HCT116 (cell line): ENCODE results near the gene LRBA. TPM values are rescaled to one million over a fixed set of nuclear protein-coding genes. Genes with fewer than 3 reads are reported as not detected.

Source experiments
- ATAC-seq: fragments of 200-7000 bp; cut with Tn5 transposase; 2 replicates; pipeline ENCODE4 v1.9.1; 2020; ENCODE audit warnings: mild to moderate bottlenecking, moderate library complexity
- BruUV-seq: library from RNA; stranded (reverse); fragments of 400-500 nt; replicated peaks from 2 replicates; lab custom pipeline; 2021; lab: Mats Ljungman, UMichigan
- CTCF ChIA-PET: fragments of 300-600 bp; sonication (Branson Sonifier 250); formaldehyde crosslinking; loops from one replicate; lab custom pipeline; 2021; ENCODE audit warnings: antibody characterized with exemption; lab: Charles Lee
- POLR2A ChIA-PET: fragments of 300-600, 350-600 bp; sonication (Branson Sonifier 250); formaldehyde crosslinking; loops from one replicate; lab custom pipeline; 2021; ENCODE audit warnings: antibody characterized with exemption; lab: Charles Lee
- RAD21 ChIA-PET, 2 experiments: fragments of 300-600 bp; sonication (Branson Sonifier 250); formaldehyde crosslinking; loops; one replicate each; lab custom pipeline; 2023; ENCODE audit warnings: low total read pairs in 2 of 2; ENCODE audit not compliant: uncharacterized antibody in 2 of 2, unreplicated experiment in 2 of 2, low non-redundant PET in 1 of 2; lab: Charles Lee
- DNase-seq: peaks from one replicate; pipeline ENCODE4 v3.0.0-alpha.2; 2010; ENCODE audit warnings: low read depth, low spot score
- H2AFZ ChIP-seq: fragments of 200-600 bp; shearing (Covaris generic), sonication (generic); 2 replicates; pipeline ENCODE4 v1.6.1; 2017; ENCODE audit warnings: low read depth, mixed run types, mixed read lengths, antibody characterized with exemption, low read length; ENCODE audit not compliant: poor library complexity, severe bottlenecking
- H3K27ac ChIP-seq: 2 replicates; pipeline ENCODE4 v1.5.1; 2012; ENCODE audit warnings: low read depth, low read length
- H3K27me3 ChIP-seq: fragments of 200-600 bp; sonication (generic); 2 replicates; pipeline ENCODE4 v1.6.1; 2016; ENCODE audit warnings: mixed run types, low read length, mixed read lengths; ENCODE audit not compliant: insufficient read depth
- H3K36me3 ChIP-seq, 2 experiments: fragments of 200-500 bp in 1 of 2; fragments of 200-600 bp in 1 of 2; sonication (Bioruptor generic) in 1 of 2; sonication (generic) in 1 of 2; 2 replicates each; pipeline versions ENCODE4 v1.5.1 to v1.6.1; 2014 to 2016; ENCODE audit warnings: low read length in 2 of 2, inconsistent platforms in 1 of 2, mixed read lengths in 1 of 2, mixed run types in 1 of 2; ENCODE audit not compliant: insufficient read depth in 2 of 2, control insufficient read depth in 1 of 2
- H3K4me1 ChIP-seq, 2 experiments: fragments of 200-600 bp in 1 of 2; sonication (generic) in 1 of 2; 2 replicates each; pipeline versions ENCODE4 v1.5.1 to v1.6.1; 2012 to 2017; ENCODE audit warnings: low read length in 2 of 2, inconsistent platforms in 1 of 2, mild to moderate bottlenecking in 1 of 2, mixed read lengths in 1 of 2, mixed run types in 1 of 2, moderate library complexity in 1 of 2; ENCODE audit not compliant: insufficient read depth in 2 of 2, control insufficient read depth in 1 of 2
- H3K4me2 ChIP-seq: fragments of 200-600 bp; sonication (generic); 2 replicates; pipeline ENCODE4 v1.6.1; 2017; ENCODE audit warnings: mixed run types, low read length, mixed read lengths
- H3K4me3 ChIP-seq, 2 experiments: fragments of 200-600 bp in 1 of 2; sonication (generic) in 1 of 2; replicated peaks in 1 of 2; 2 replicates each; pipeline ENCODE4 v1.5.1; 2011 to 2016; ENCODE audit warnings: low read length in 2 of 2, control low read depth in 1 of 2, low read depth in 1 of 2, mild to moderate bottlenecking in 1 of 2, mixed read lengths in 1 of 2, mixed run types in 1 of 2
- H3K79me2 ChIP-seq: fragments of 200-600 bp; sonication (generic); 2 replicates; pipeline ENCODE4 v1.6.1; 2017; ENCODE audit warnings: mild to moderate bottlenecking, mixed run types, low read length, moderate library complexity, mixed read lengths; ENCODE audit not compliant: insufficient read depth
- H3K9ac ChIP-seq: fragments of 200-600 bp; sonication (generic); 2 replicates; pipeline ENCODE4 v1.6.1; 2016; ENCODE audit warnings: low read length, mixed read lengths
- H3K9me2 ChIP-seq: fragments of 200-600 bp; sonication (generic), shearing (Covaris generic); 2 replicates; pipeline ENCODE4 v1.6.1; 2017; ENCODE audit warnings: mixed run types, mild to moderate bottlenecking, moderate library complexity; ENCODE audit not compliant: insufficient read depth
- H3K9me3 ChIP-seq, 2 experiments: fragments of 200-500 bp in 1 of 2; fragments of 200-600 bp in 1 of 2; sonication (Bioruptor generic) in 1 of 2; sonication (generic) in 1 of 2; 2 replicates each; pipeline ENCODE4 v1.6.1; 2014 to 2017; ENCODE audit warnings: low read length in 2 of 2, mixed read lengths in 2 of 2, inconsistent platforms in 1 of 2, low read depth in 1 of 2, mild to moderate bottlenecking in 1 of 2, mixed run types in 1 of 2, moderate library complexity in 1 of 2; ENCODE audit not compliant: control insufficient read depth in 1 of 2, insufficient read depth in 1 of 2
- H4K20me1 ChIP-seq: fragments of 200-600 bp; sonication (generic), shearing (Covaris generic); 2 replicates; pipeline ENCODE4 v1.6.1; 2017; ENCODE audit warnings: mixed run types, mild to moderate bottlenecking, moderate library complexity; ENCODE audit not compliant: insufficient read depth
- CBX3 ChIP-seq: IDR thresholded peaks from 2 replicates; pipeline ENCODE4 v1.6.1; 2012; ENCODE audit warnings: low read depth
- EGR1 ChIP-seq: IDR thresholded peaks from 2 replicates; pipeline ENCODE4 v1.6.1; 2012; ENCODE audit warnings: low read depth
- ELF1 ChIP-seq: IDR thresholded peaks from 2 replicates; pipeline ENCODE4 v1.6.1; 2012; ENCODE audit warnings: low read depth, borderline replicate concordance
- EZH2 ChIP-seq: fragments of 200-600 bp; sonication (generic); IDR thresholded peaks from 2 replicates; pipeline ENCODE4 v1.6.1; 2017; ENCODE audit warnings: antibody characterized with exemption, mixed run types
- TCF7L2 ChIP-seq: IDR thresholded peaks from 2 replicates; pipeline ENCODE4 v1.7.0; 2011; ENCODE audit warnings: borderline replicate concordance, inconsistent platforms; ENCODE audit not compliant: insufficient read depth, insufficient read length; ENCODE audit errors: extremely low read depth
- YY1 ChIP-seq: IDR thresholded peaks from 2 replicates; pipeline ENCODE4 v1.6.1; 2011; ENCODE audit warnings: low read length, low read depth, moderate library complexity, mild to moderate bottlenecking; ENCODE audit not compliant: insufficient replicate concordance; ENCODE audit errors: extremely low read depth
- ZNF274 ChIP-seq: fragments of 200-500 bp; sonication (Bioruptor generic); IDR thresholded peaks from 2 replicates; pipeline ENCODE4 v1.6.1; 2014; ENCODE audit warnings: mild to moderate bottlenecking, low read depth, low read length, inconsistent platforms
- intact Hi-C: fragments of 100-400 bp; cut with micrococcal nuclease; formaldehyde crosslinking; loops from 2 replicates; pipeline ENCODE4 v1.10.0; 2022
- total RNA-seq: library from RNA; stranded (reverse); gene quantifications from one replicate; pipeline ENCODE4 v1.2.1, GENCODE V29; 2021; ENCODE audit not compliant: unreplicated experiment
- TF ChIP-seq, protein P1 (sequence below): IDR thresholded peaks from 2 replicates; pipeline ENCODE4 v1.6.1; 2012
- TF ChIP-seq, protein P2 (sequence below): IDR thresholded peaks from 2 replicates; pipeline ENCODE4 v1.6.1; 2011; ENCODE audit warnings: mild to moderate bottlenecking, low read length, moderate library complexity; ENCODE audit not compliant: insufficient replicate concordance; ENCODE audit errors: extremely low read depth
- TF ChIP-seq, protein P3 (sequence below), 3 experiments: fragments of 200-600 bp in 1 of 3; sonication (generic) in 1 of 3; IDR thresholded peaks in 2 of 3; conservative IDR thresholded peaks in 1 of 3; 2 replicates each; pipeline ENCODE4 v1.5.1; 2012 to 2017; ENCODE audit warnings: low read depth in 2 of 3, low read length in 2 of 3, antibody characterized with exemption in 1 of 3, borderline replicate concordance in 1 of 3, control low read depth in 1 of 3, mild to moderate bottlenecking in 1 of 3, mixed read lengths in 1 of 3, mixed run types in 1 of 3, moderate library complexity in 1 of 3; ENCODE audit not compliant: insufficient read depth in 1 of 3

Gene LRBA
- total RNA-seq, 1 experiment from 2014 or later = 79.8 TPM

GRCh38 chr4:150713251-150713650, 301.8 kb downstream of the LRBA start:
- H3K9me2 ChIP-seq = no peaks in the 10 kb centered on the region
- TF ChIP-seq, protein P1, sequence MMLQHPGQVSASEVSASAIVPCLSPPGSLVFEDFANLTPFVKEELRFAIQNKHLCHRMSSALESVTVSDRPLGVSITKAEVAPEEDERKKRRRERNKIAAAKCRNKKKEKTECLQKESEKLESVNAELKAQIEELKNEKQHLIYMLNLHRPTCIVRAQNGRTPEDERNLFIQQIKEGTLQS = no peak
- TF ChIP-seq TCF7L2 = no peak
- TF ChIP-seq ZNF274 = no peak
- TF ChIP-seq ELF1 = no peak
- no peak for TF ChIP-seq EGR1
- no peak for TF ChIP-seq YY1
- TF ChIP-seq, protein P2, sequence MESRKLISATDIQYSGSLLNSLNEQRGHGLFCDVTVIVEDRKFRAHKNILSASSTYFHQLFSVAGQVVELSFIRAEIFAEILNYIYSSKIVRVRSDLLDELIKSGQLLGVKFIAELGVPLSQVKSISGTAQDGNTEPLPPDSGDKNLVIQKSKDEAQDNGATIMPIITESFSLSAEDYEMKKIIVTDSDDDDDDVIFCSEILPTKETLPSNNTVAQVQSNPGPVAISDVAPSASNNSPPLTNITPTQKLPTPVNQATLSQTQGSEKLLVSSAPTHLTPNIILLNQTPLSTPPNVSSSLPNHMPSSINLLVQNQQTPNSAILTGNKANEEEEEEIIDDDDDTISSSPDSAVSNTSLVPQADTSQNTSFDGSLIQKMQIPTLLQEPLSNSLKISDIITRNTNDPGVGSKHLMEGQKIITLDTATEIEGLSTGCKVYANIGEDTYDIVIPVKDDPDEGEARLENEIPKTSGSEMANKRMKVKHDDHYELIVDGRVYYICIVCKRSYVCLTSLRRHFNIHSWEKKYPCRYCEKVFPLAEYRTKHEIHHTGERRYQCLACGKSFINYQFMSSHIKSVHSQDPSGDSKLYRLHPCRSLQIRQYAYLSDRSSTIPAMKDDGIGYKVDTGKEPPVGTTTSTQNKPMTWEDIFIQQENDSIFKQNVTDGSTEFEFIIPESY = no peak
- TF ChIP-seq CBX3 = no peak
- TF ChIP-seq, protein P3, sequence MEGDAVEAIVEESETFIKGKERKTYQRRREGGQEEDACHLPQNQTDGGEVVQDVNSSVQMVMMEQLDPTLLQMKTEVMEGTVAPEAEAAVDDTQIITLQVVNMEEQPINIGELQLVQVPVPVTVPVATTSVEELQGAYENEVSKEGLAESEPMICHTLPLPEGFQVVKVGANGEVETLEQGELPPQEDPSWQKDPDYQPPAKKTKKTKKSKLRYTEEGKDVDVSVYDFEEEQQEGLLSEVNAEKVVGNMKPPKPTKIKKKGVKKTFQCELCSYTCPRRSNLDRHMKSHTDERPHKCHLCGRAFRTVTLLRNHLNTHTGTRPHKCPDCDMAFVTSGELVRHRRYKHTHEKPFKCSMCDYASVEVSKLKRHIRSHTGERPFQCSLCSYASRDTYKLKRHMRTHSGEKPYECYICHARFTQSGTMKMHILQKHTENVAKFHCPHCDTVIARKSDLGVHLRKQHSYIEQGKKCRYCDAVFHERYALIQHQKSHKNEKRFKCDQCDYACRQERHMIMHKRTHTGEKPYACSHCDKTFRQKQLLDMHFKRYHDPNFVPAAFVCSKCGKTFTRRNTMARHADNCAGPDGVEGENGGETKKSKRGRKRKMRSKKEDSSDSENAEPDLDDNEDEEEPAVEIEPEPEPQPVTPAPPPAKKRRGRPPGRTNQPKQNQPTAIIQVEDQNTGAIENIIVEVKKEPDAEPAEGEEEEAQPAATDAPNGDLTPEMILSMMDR (IDR thresholded peaks at IDR 0.05 in 2 of 3, conservative IDR thresholded peaks at IDR 0.05 in 1 of 3; ENCODE audit: borderline replicate concordance in 1 of 3, insufficient read depth in 1 of 3, low read depth in 2 of 3, low read length in 2 of 3) = no peak
- TF ChIP-seq EZH2 = no peak
- H3K4me2 ChIP-seq = no peak overlapping the region
- ChIA-PET POLR2A (no interaction called here), CTCF (no interaction called here), RAD21 (no interaction called here)
- H3K4me1 ChIP-seq = no peaks in the 10 kb centered on the region
- no peak overlapping the region for H3K4me3 ChIP-seq
- no peaks in the 10 kb centered on the region for H4K20me1 ChIP-seq
- H3K79me2 ChIP-seq = no peaks in the 10 kb centered on the region
- DNase-seq = no peak
- H3K36me3 ChIP-seq = no peaks in the 10 kb centered on the region
- no peak overlapping the region for H3K27ac ChIP-seq
- intact Hi-C loops = no loop called here
- no TSS peak for BruUV-seq
- ATAC-seq = no peak
- no peaks in the 10 kb centered on the region for H3K27me3 ChIP-seq
- H3K9ac ChIP-seq = no peak overlapping the region
- H3K9me3 ChIP-seq = no peaks in the 10 kb centered on the region
- no peak overlapping the region for H2AFZ ChIP-seq
